ENCODE measurements around the gene TLR2. TPM values are rescaled to one million over a fixed set of nuclear protein-coding genes. Genes with fewer than 3 reads are reported as not detected.
A peak's percentile ranks its signal among the peaks of the same experiment; 100 is the strongest.

Gene TLR2
- total and polyA plus RNA-seq, 7 experiments from 2014 or later, result 1.0 to 84.2 (median 6.5) TPM

- peak; percentile 54 for ATAC-seq
- Histone ChIP-seq H3K27me3 (ENCODE audit: control insufficient read depth in 2 of 2, insufficient read depth in 2 of 2, low read length in 2 of 2) (no peaks in the 10 kb centered on the region), H3K36me3 (ENCODE audit: control insufficient read depth in 2 of 3, insufficient read depth in 3 of 3, low read length in 3 of 3) (no peaks in the 10 kb centered on the region), H3K27ac (ENCODE audit: low read depth, low read length) (no peak overlapping the region), H3K9me3 (ENCODE audit: control insufficient read depth in 2 of 3, low read length in 3 of 3) (no peaks in the 10 kb centered on the region), H3K4me1 (ENCODE audit: control insufficient read depth in 2 of 2, insufficient read depth in 2 of 2, low read length in 2 of 2) (peaks cover 18% of the 10 kb centered on the region in 2 donors), H3K4me3 (ENCODE audit: low read length) (peak overlapping the region; percentile 28)
- H3K27ac Mint-ChIP-seq, result peak overlapping the region; percentile 20 to 90 (median 61)
- H3K9me3 Mint-ChIP-seq, result peaks cover 0 to 2% (median 0%) of the 10 kb centered on the region in 11 donors
- ChIA-PET CTCF (interaction anchor here (0.8 to 1.4 kb wide), 3 partner anchors 9 to 54 kb away, joined by 3 to 7 read pairs (median 4); no protein-coding TSS in a partner anchor), POLR2A (interaction anchor here (0.6 to 0.7 kb wide), 2 partner anchors 38 to 68 kb away, joined by 3 read pairs; no protein-coding TSS in a partner anchor)
- DNase-seq, result no peak
- intact Hi-C loops (cut with micrococcal nuclease), result no loop called here
- H3K4me3 Mint-ChIP-seq, result peak overlapping the region in 7 of 10 donors; percentile 10 to 79 (median 49)
- H3K4me1 Mint-ChIP-seq, result peaks cover 14 to 50% (median 33%) of the 10 kb centered on the region in 7 donors
- peaks cover 0 to 6% (median 0%) of the 10 kb centered on the region in 5 donors for H3K36me3 Mint-ChIP-seq
- peaks cover 0 to 8% (median 0%) of the 10 kb centered on the region in 5 donors for H3K27me3 Mint-ChIP-seq
Measured at GRCh38 chr4:153652051-153652784, 31.9 kb upstream of the TLR2 start.

- no peak overlapping the region for H3K27ac ChIP-seq (ENCODE audit: low read depth, low read length)
- peaks cover 0 to 16% (median 7%) of the 10 kb centered on the region in 5 donors for H3K27me3 Mint-ChIP-seq
- ChIA-PET CTCF (no interaction called here), POLR2A (no interaction called here)
- H3K4me1 ChIP-seq (ENCODE audit: control insufficient read depth in 2 of 2, insufficient read depth in 2 of 2, low read length in 2 of 2), result peaks cover 18% of the 10 kb centered on the region in 2 donors
- ATAC-seq, result no peak
- H3K27me3 ChIP-seq (ENCODE audit: control insufficient read depth in 2 of 2, insufficient read depth in 2 of 2, low read length in 2 of 2), result no peaks in the 10 kb centered on the region
- peaks cover 14 to 36% (median 23%) of the 10 kb centered on the region in 7 donors for H3K4me1 Mint-ChIP-seq
- H3K27ac Mint-ChIP-seq, result peak overlapping the region in 2 of 9 donors; percentile 0 to 12
- intact Hi-C loops (cut with micrococcal nuclease), result no loop called here
- no peak for DNase-seq
- no peaks in the 10 kb centered on the region for H3K36me3 ChIP-seq (ENCODE audit: control insufficient read depth in 2 of 3, insufficient read depth in 3 of 3, low read length in 3 of 3)
- no peak overlapping the region for H3K4me3 ChIP-seq (ENCODE audit: low read length)
- peaks cover 0 to 6% (median 0%) of the 10 kb centered on the region in 5 donors for H3K36me3 Mint-ChIP-seq
- H3K9me3 ChIP-seq (ENCODE audit: control insufficient read depth in 2 of 3, low read length in 3 of 3), result no peaks in the 10 kb centered on the region
- peaks cover 0 to 2% (median 0%) of the 10 kb centered on the region in 11 donors for H3K9me3 Mint-ChIP-seq
- no peak overlapping the region for H3K4me3 Mint-ChIP-seq
Measured at GRCh38 chr4:153655002-153655541, 29.0 kb upstream of the TLR2 start.

- DNase-seq, result no peak
- H3K27ac ChIP-seq (ENCODE audit: low read depth, low read length), result no peak overlapping the region
- H3K9me3 ChIP-seq (ENCODE audit: control insufficient read depth in 2 of 3, low read length in 3 of 3), result no peaks in the 10 kb centered on the region
- no peak overlapping the region for H3K4me3 ChIP-seq (ENCODE audit: low read length)
- peak overlapping the region in 1 of 9 donors; percentile 1 for H3K27ac Mint-ChIP-seq
- peaks cover 0 to 6% (median 0%) of the 10 kb centered on the region in 5 donors for H3K36me3 Mint-ChIP-seq
- H3K9me3 Mint-ChIP-seq, result peaks cover 0 to 2% (median 0%) of the 10 kb centered on the region in 11 donors
- H3K27me3 ChIP-seq (ENCODE audit: control insufficient read depth in 2 of 2, insufficient read depth in 2 of 2, low read length in 2 of 2), result no peaks in the 10 kb centered on the region
- H3K4me3 Mint-ChIP-seq, result no peak overlapping the region
- peaks cover 10 to 31% (median 19%) of the 10 kb centered on the region in 7 donors for H3K4me1 Mint-ChIP-seq
- H3K27me3 Mint-ChIP-seq, result peaks cover 0 to 16% (median 7%) of the 10 kb centered on the region in 5 donors
- H3K4me1 ChIP-seq (ENCODE audit: control insufficient read depth in 2 of 2, insufficient read depth in 2 of 2, low read length in 2 of 2), result peaks cover 16% of the 10 kb centered on the region in 2 donors
- intact Hi-C loops (cut with micrococcal nuclease), result no loop called here
- ChIA-PET POLR2A (no interaction called here), CTCF (no interaction called here)
- ATAC-seq, result peak; percentile 15
- H3K36me3 ChIP-seq (ENCODE audit: control insufficient read depth in 2 of 3, insufficient read depth in 3 of 3, low read length in 3 of 3), result no peaks in the 10 kb centered on the region
Measured at GRCh38 chr4:153655928-153656327, 28.2 kb upstream of the TLR2 start.

GRCh38 chr4:153661215-153661822 is 22.8 kb upstream of the TLR2 start:
- ATAC-seq (peak; percentile 81), DNase-seq (no peak)
- Mint-ChIP-seq H3K4me3 (no peak overlapping the region), H3K9me3 (peaks cover 0 to 19% (median 5%) of the 10 kb centered on the region in 11 donors), H3K27me3 (peaks cover 0 to 15% (median 7%) of the 10 kb centered on the region in 5 donors), H3K36me3 (peaks cover 0 to 10% (median 4%) of the 10 kb centered on the region in 5 donors), H3K4me1 (peaks cover 0 to 5% (median 0%) of the 10 kb centered on the region in 7 donors), H3K27ac (no peak overlapping the region)
- intact Hi-C loops (cut with micrococcal nuclease), result no loop called here
- Histone ChIP-seq H3K27ac (ENCODE audit: low read depth, low read length) (no peak overlapping the region), H3K4me3 (ENCODE audit: low read length) (no peak overlapping the region), H3K9me3 (ENCODE audit: control insufficient read depth in 2 of 3, low read length in 3 of 3) (no peaks in the 10 kb centered on the region), H3K36me3 (ENCODE audit: control insufficient read depth in 2 of 3, insufficient read depth in 3 of 3, low read length in 3 of 3) (no peaks in the 10 kb centered on the region), H3K27me3 (ENCODE audit: control insufficient read depth in 2 of 2, insufficient read depth in 2 of 2, low read length in 2 of 2) (no peaks in the 10 kb centered on the region), H3K4me1 (ENCODE audit: control insufficient read depth in 2 of 2, insufficient read depth in 2 of 2, low read length in 2 of 2) (no peaks in the 10 kb centered on the region)
- ChIA-PET POLR2A (no interaction called here), CTCF (no interaction called here)

- CTCF ChIA-PET, result no interaction called here
- Mint-ChIP-seq H3K9me3 (peaks cover 0 to 18% (median 5%) of the 10 kb centered on the region in 11 donors), H3K4me1 (peaks cover 0 to 5% (median 0%) of the 10 kb centered on the region in 7 donors), H3K27ac (no peak overlapping the region), H3K27me3 (peaks cover 0 to 11% (median 7%) of the 10 kb centered on the region in 5 donors), H3K36me3 (peaks cover 0 to 8% (median 4%) of the 10 kb centered on the region in 5 donors), H3K4me3 (no peak overlapping the region)
- H3K4me1 ChIP-seq (ENCODE audit: control insufficient read depth in 2 of 2, insufficient read depth in 2 of 2, low read length in 2 of 2), result no peaks in the 10 kb centered on the region
- DNase-seq (no peak), ATAC-seq (no peak)
- no peak overlapping the region for H3K27ac ChIP-seq (ENCODE audit: low read depth, low read length)
- H3K36me3 ChIP-seq (ENCODE audit: control insufficient read depth in 2 of 3, insufficient read depth in 3 of 3, low read length in 3 of 3), result no peaks in the 10 kb centered on the region
- H3K4me3 ChIP-seq (ENCODE audit: low read length), result no peak overlapping the region
- POLR2A ChIA-PET, result no interaction called here
- no peaks in the 10 kb centered on the region for H3K27me3 ChIP-seq (ENCODE audit: control insufficient read depth in 2 of 2, insufficient read depth in 2 of 2, low read length in 2 of 2)
- intact Hi-C loops (cut with micrococcal nuclease), result no loop called here
- no peaks in the 10 kb centered on the region for H3K9me3 ChIP-seq (ENCODE audit: control insufficient read depth in 2 of 3, low read length in 3 of 3)
Measured at GRCh38 chr4:153661908-153662307, 22.2 kb upstream of the TLR2 start.

GRCh38 chr4:153663667-153664066 is 20.4 kb upstream of the TLR2 start:
- Histone ChIP-seq H3K4me3 (ENCODE audit: low read length) (no peak overlapping the region), H3K4me1 (ENCODE audit: control insufficient read depth in 2 of 2, insufficient read depth in 2 of 2, low read length in 2 of 2) (no peaks in the 10 kb centered on the region), H3K27me3 (ENCODE audit: control insufficient read depth in 2 of 2, insufficient read depth in 2 of 2, low read length in 2 of 2) (no peaks in the 10 kb centered on the region), H3K36me3 (ENCODE audit: control insufficient read depth in 2 of 3, insufficient read depth in 3 of 3, low read length in 3 of 3) (no peaks in the 10 kb centered on the region), H3K9me3 (ENCODE audit: control insufficient read depth in 2 of 3, low read length in 3 of 3) (no peaks in the 10 kb centered on the region), H3K27ac (ENCODE audit: low read depth, low read length) (no peak overlapping the region)
- peaks cover 0 to 3% (median 0%) of the 10 kb centered on the region in 7 donors for H3K4me1 Mint-ChIP-seq
- H3K4me3 Mint-ChIP-seq, result no peak overlapping the region
- H3K27ac Mint-ChIP-seq, result no peak overlapping the region
- ChIA-PET POLR2A (no interaction called here), CTCF (no interaction called here)
- peaks cover 0 to 8% (median 4%) of the 10 kb centered on the region in 5 donors for H3K36me3 Mint-ChIP-seq
- ATAC-seq (no peak), DNase-seq (no peak)
- intact Hi-C loops (cut with micrococcal nuclease), result no loop called here
- H3K9me3 Mint-ChIP-seq, result peaks cover 0 to 20% (median 5%) of the 10 kb centered on the region in 11 donors
- peaks cover 0 to 22% (median 7%) of the 10 kb centered on the region in 5 donors for H3K27me3 Mint-ChIP-seq
